Breast epithelium (tissue), 4 donors: ENCODE results near the gene NLGN4X. TPM values are rescaled to one million over a fixed set of nuclear protein-coding genes. Genes with fewer than 3 reads are reported as not detected.

Experiments
- DNase-seq, 2 donors: peaks; one replicate each; pipeline ENCODE4 v3.0.0-alpha.2; 2019; ENCODE audit warnings: low spot score in 2 of 2
- H3K27ac ChIP-seq, 2 donors: fragments of 200-600 bp; sonication (generic) in 1 of 2; one replicate each; pipeline ENCODE4 v1.5.1; 2016 to 2019; ENCODE audit warnings: mild to moderate bottlenecking in 1 of 2
- H3K27me3 ChIP-seq, 2 donors: fragments of 200-600 bp; sonication (generic) in 1 of 2; one replicate each; pipeline versions ENCODE4 v1.5.1 to v1.6.0; 2017 to 2019; ENCODE audit warnings: control low read depth in 1 of 2, mild to moderate bottlenecking in 1 of 2
- H3K36me3 ChIP-seq: fragments of 200-600 bp; one replicate; pipeline ENCODE4 v1.5.1; 2019
- H3K4me1 ChIP-seq, 2 donors: fragments of 200-600 bp; sonication (generic); one replicate each; pipeline ENCODE4 v1.5.1; 2016 to 2019; ENCODE audit warnings: control low read depth in 1 of 2
- H3K4me3 ChIP-seq, 3 donors: fragments of 200-600 bp; sonication (generic); 1 replicate in 2 of 3; 2 replicates in 1 of 3; pipeline ENCODE4 v1.5.1; 2016 to 2019; ENCODE audit warnings: mild to moderate bottlenecking in 3 of 3, moderate library complexity in 2 of 3
- H3K9me3 ChIP-seq, 2 donors: fragments of 200-600 bp; sonication (generic) in 1 of 2; one replicate each; pipeline ENCODE4 v1.5.1; 2016 to 2019; ENCODE audit warnings: control low read depth in 1 of 2
- CTCF ChIP-seq, 3 donors: fragments of 450-650 bp; IDR thresholded peaks; one replicate each; pipeline ENCODE4 v1.5.1; 2016 to 2017; ENCODE audit warnings: antibody characterized with exemption in 3 of 3, mild to moderate bottlenecking in 3 of 3, moderate library complexity in 3 of 3
- POLR2A ChIP-seq: fragments of 450-650 bp; IDR thresholded peaks from one replicate; pipeline ENCODE4 v1.6.1; 2016; ENCODE audit warnings: antibody characterized with exemption, mild to moderate bottlenecking, moderate library complexity
- POLR2AphosphoS5 ChIP-seq, 3 donors: sonication (generic); formaldehyde crosslinking; IDR thresholded peaks; one replicate each; pipeline ENCODE4 v1.6.1; 2017; ENCODE audit warnings: antibody characterized with exemption in 3 of 3
- intact Hi-C: fragments of 100-400 bp; cut with DNase I; formaldehyde crosslinking; loops from one replicate; pipeline ENCODE4 v1.15.1; 2023; ENCODE audit warnings: low total_unique reads
- total RNA-seq, 3 donors: library from RNA; depleted of rRNA; stranded (reverse); fragments of >200 nt; gene quantifications; one replicate each; pipeline ENCODE4 v1.1.0, GENCODE V29; 2016

NLGN4X gene
- total RNA-seq, 3 donors from 2014 or later: 0.64 to 8.6 (median 2.0) TPM

- H3K27ac ChIP-seq: no peak overlapping the region
- H3K9me3 ChIP-seq: no peaks in the 10 kb centered on the region
- DNase-seq: no peak
- no peak overlapping the region for H3K4me3 ChIP-seq
- intact Hi-C loops: no loop called here
- no peaks in the 10 kb centered on the region for H3K4me1 ChIP-seq
- H3K36me3 ChIP-seq: no peaks in the 10 kb centered on the region
- TF ChIP-seq CTCF (IDR thresholded peaks at IDR 0.05) (no peak), POLR2A (no peak), POLR2AphosphoS5 (IDR thresholded peaks at IDR 0.05) (no peak)
- no peaks in the 10 kb centered on the region for H3K27me3 ChIP-seq
Observed at GRCh38 chrX:6024204-6024603, 204.5 kb downstream of the NLGN4X start.

- H3K27me3 ChIP-seq: no peaks in the 10 kb centered on the region
- no peak overlapping the region for H3K27ac ChIP-seq
- no peak overlapping the region for H3K4me3 ChIP-seq
- no peaks in the 10 kb centered on the region for H3K4me1 ChIP-seq
- intact Hi-C loops: no loop called here
- H3K36me3 ChIP-seq: no peaks in the 10 kb centered on the region
- TF ChIP-seq CTCF (IDR thresholded peaks at IDR 0.05) (peak in 2 of 3 donors; percentile 34 to 41), POLR2A (no peak)
- H3K9me3 ChIP-seq: peaks cover 0 to 6% of the 10 kb centered on the region in 2 donors
- no peak for DNase-seq
Observed at GRCh38 chrX:6021316-6022091, 207.2 kb downstream of the NLGN4X start.

GRCh38 chrX:6019076-6019475 lies 209.6 kb downstream of the NLGN4X start:
- no peak overlapping the region for H3K4me3 ChIP-seq
- no peaks in the 10 kb centered on the region for H3K4me1 ChIP-seq
- DNase-seq: no peak
- no peaks in the 10 kb centered on the region for H3K27me3 ChIP-seq
- H3K9me3 ChIP-seq: peaks cover 0 to 8% of the 10 kb centered on the region in 2 donors
- no peak overlapping the region for H3K27ac ChIP-seq
- TF ChIP-seq POLR2A (no peak), POLR2AphosphoS5 (IDR thresholded peaks at IDR 0.05) (no peak), CTCF (IDR thresholded peaks at IDR 0.05) (no peak)
- intact Hi-C loops: no loop called here
- H3K36me3 ChIP-seq: no peaks in the 10 kb centered on the region

GRCh38 chrX:6015423-6015822 lies 213.2 kb downstream of the NLGN4X start:
- H3K27me3 ChIP-seq: no peaks in the 10 kb centered on the region
- intact Hi-C loops: no loop called here
- DNase-seq: no peak
- no peaks in the 10 kb centered on the region for H3K4me1 ChIP-seq
- no peaks in the 10 kb centered on the region for H3K36me3 ChIP-seq
- no peak overlapping the region for H3K27ac ChIP-seq
- peaks cover 0 to 8% of the 10 kb centered on the region in 2 donors for H3K9me3 ChIP-seq
- no peak for TF ChIP-seq POLR2A
- no peak for TF ChIP-seq POLR2AphosphoS5 (IDR thresholded peaks at IDR 0.05)
- TF ChIP-seq CTCF (IDR thresholded peaks at IDR 0.05): no peak
- no peak overlapping the region for H3K4me3 ChIP-seq

- TF ChIP-seq POLR2A: no peak
- TF ChIP-seq POLR2AphosphoS5 (IDR thresholded peaks at IDR 0.05): no peak
- TF ChIP-seq CTCF (IDR thresholded peaks at IDR 0.05): no peak
- H3K27ac ChIP-seq: no peak overlapping the region
- H3K36me3 ChIP-seq: no peaks in the 10 kb centered on the region
- intact Hi-C loops: no loop called here
- DNase-seq: no peak
- peaks cover 2 to 8% of the 10 kb centered on the region in 2 donors for H3K9me3 ChIP-seq
- H3K4me3 ChIP-seq: no peak overlapping the region
- no peaks in the 10 kb centered on the region for H3K27me3 ChIP-seq
- no peaks in the 10 kb centered on the region for H3K4me1 ChIP-seq
Observed at GRCh38 chrX:6012357-6012756, 216.3 kb downstream of the NLGN4X start.
